IPS-18a (cell line): ENCODE data around the gene SPC24.
"Not testable (repeated sequence)": the region's sequence is repeated elsewhere in the genome, so short reads cannot be mapped to it uniquely, and the experiment has no call there.

Source experiments
- H3K27ac ChIP-seq: one replicate; pipeline ENCODE4 v1.5.1; 2013; ENCODE audit warnings: low read length
- H3K27me3 ChIP-seq: one replicate; pipeline ENCODE4 v1.6.1; 2013; ENCODE audit warnings: mild to moderate bottlenecking, low read length; ENCODE audit not compliant: control insufficient read depth, insufficient read depth
- H3K36me3 ChIP-seq: one replicate; pipeline ENCODE4 v1.6.1; 2013; ENCODE audit warnings: low read depth, low read length; ENCODE audit not compliant: control insufficient read depth
- H3K4me1 ChIP-seq: one replicate; pipeline ENCODE4 v1.6.1; 2013; ENCODE audit warnings: low read depth, low read length; ENCODE audit not compliant: control insufficient read depth
- H3K4me3 ChIP-seq: one replicate; pipeline ENCODE4 v1.5.1; 2013; ENCODE audit warnings: low read length
- H3K9ac ChIP-seq: one replicate; pipeline ENCODE4 v1.6.1; 2013; ENCODE audit warnings: mild to moderate bottlenecking, low read length, moderate library complexity
- H3K9me3 ChIP-seq: one replicate; pipeline ENCODE4 v1.6.1; 2013; ENCODE audit warnings: low read depth, low read length; ENCODE audit not compliant: control insufficient read depth

The SPC24 gene

GRCh38 chr19:11097367-11097766 lies 58.2 kb downstream of the SPC24 start:
- not testable (repeated sequence) for H3K27ac ChIP-seq, H3K9me3 ChIP-seq, H3K27me3 ChIP-seq, H3K9ac ChIP-seq, H3K4me1 ChIP-seq, H3K4me3 ChIP-seq
- peaks cover 76% of the 10 kb centered on the region for H3K36me3 ChIP-seq

- no peaks in the 10 kb centered on the region for H3K9me3 ChIP-seq
- H3K36me3 ChIP-seq = peaks cover 74% of the 10 kb centered on the region
- H3K9ac ChIP-seq = no peak overlapping the region
- no peak overlapping the region for H3K4me3 ChIP-seq
- no peak overlapping the region for H3K27ac ChIP-seq
- no peaks in the 10 kb centered on the region for H3K27me3 ChIP-seq
- peaks cover 4% of the 10 kb centered on the region for H3K4me1 ChIP-seq
Measured at GRCh38 chr19:11096210-11096841, 59.3 kb downstream of the SPC24 start.
